Omental fat pad (tissue), 4 donors: ENCODE results near the gene ZSCAN29. TPM values are rescaled to one million over a fixed set of nuclear protein-coding genes. Genes with fewer than 3 reads are reported as not detected.

Experiments
- ATAC-seq: fragments of 150-250 bp; one replicate; pipeline ENCODE4 v1.9.1; 2016; ENCODE audit warnings: mild to moderate bottlenecking, moderate library complexity; ENCODE audit not compliant: low FRiP score
- DNase-seq: peaks from one replicate; pipeline ENCODE4 v3.0.0-alpha.2; 2019; ENCODE audit warnings: low spot score
- CTCF ChIP-seq, 3 donors: fragments of 450-650 bp; IDR thresholded peaks; one replicate each; pipeline ENCODE4 v1.5.1; 2016 to 2017; ENCODE audit warnings: antibody characterized with exemption in 3 of 3, mild to moderate bottlenecking in 3 of 3, moderate library complexity in 2 of 3
- total RNA-seq, 4 donors: library from RNA; depleted of rRNA; stranded (reverse); fragments of >200 nt; gene quantifications; one replicate each; pipeline ENCODE4 v1.1.0, GENCODE V29; 2016

The ZSCAN29 gene
- total RNA-seq: 10 to 100 TPM; 12.0 to 26.6 (median 16.7) TPM

- peak; percentile 90 for ATAC-seq
- peak; percentile 23 for DNase-seq
- no peak for TF ChIP-seq CTCF (IDR thresholded peaks at IDR 0.05)
Measured at GRCh38 chr15:43370975-43371974, at the start of gene ZSCAN29, which contains the start of gene TUBGCP4. ZSCAN29 (minus strand) TSS chr15:43371043; CDS start chr15:43369913, 1,130 bp downstream. TUBGCP4 (plus strand) TSS chr15:43371101; CDS start chr15:43371355, 254 bp downstream.

- DNase-seq (no peak), ATAC-seq (no peak)
- TF ChIP-seq CTCF (IDR thresholded peaks at IDR 0.05): no peak
Measured at GRCh38 chr15:43420435-43420834, 49.6 kb upstream of the ZSCAN29 start.

GRCh38 chr15:43414196-43414595 lies 43.4 kb upstream of the ZSCAN29 start:
- ATAC-seq: no peak
- TF ChIP-seq CTCF (IDR thresholded peaks at IDR 0.05): no peak
- DNase-seq: no peak

GRCh38 chr15:43412096-43412495 lies 41.3 kb upstream of the ZSCAN29 start:
- ATAC-seq (no peak), DNase-seq (no peak)
- no peak for TF ChIP-seq CTCF (IDR thresholded peaks at IDR 0.05)

GRCh38 chr15:43410572-43411214 lies 39.9 kb upstream of the ZSCAN29 start:
- no peak for TF ChIP-seq CTCF (IDR thresholded peaks at IDR 0.05)
- no peak for DNase-seq
- no peak for ATAC-seq

GRCh38 chr15:43408789-43409188 lies 37.9 kb upstream of the ZSCAN29 start:
- ATAC-seq (no peak), DNase-seq (no peak)
- TF ChIP-seq CTCF (IDR thresholded peaks at IDR 0.05): no peak
